Measurements from ENCODE around the gene FILIP1.

FILIP1 gene

GRCh38 chr6:75296811-75297779 lies 196.5 kb downstream of the FILIP1 start:
- TF ChIP-seq GABPA (IDR thresholded peaks at IDR 0.05; ENCODE audit: low read depth), result no peak
- TF ChIP-seq POLR2AphosphoS5 (IDR thresholded peaks at IDR 0.05; ENCODE audit: low read depth), result no peak
- TF ChIP-seq CTCF (IDR thresholded peaks at IDR 0.05; ENCODE audit: insufficient read depth, low read length), result peak; percentile 48
- TF ChIP-seq SPI1 (IDR thresholded peaks at IDR 0.05; ENCODE audit: borderline replicate concordance, low read depth), result no peak
- no peak for TF ChIP-seq REST (IDR thresholded peaks at IDR 0.05; ENCODE audit: insufficient replicate concordance, low read depth)
- Histone ChIP-seq H3K27ac (replicated peaks) (no peak overlapping the region), H3K4me3 (replicated peaks; ENCODE audit: insufficient read depth, low read length) (no peak overlapping the region), H3K27me3 (ENCODE audit: insufficient read depth, poor library complexity, severe bottlenecking) (no peaks in the 10 kb centered on the region)
- DNase-seq (ENCODE audit: low read depth in 1 of 2, low spot score in 1 of 2), result peak in 1 of 2 experiments; percentile 29

- no peak overlapping the region for H3K27ac ChIP-seq (replicated peaks)
These were observed 201.0 kb downstream of the FILIP1 start for GRCh38 chr6:75292555-75292954.

More at GRCh38 chr6:75292555-75292954, 201.0 kb downstream of the FILIP1 start:
- H3K27me3 ChIP-seq (ENCODE audit: insufficient read depth, poor library complexity, severe bottlenecking), result no peaks in the 10 kb centered on the region
- no peak overlapping the region for H3K4me3 ChIP-seq (replicated peaks; ENCODE audit: insufficient read depth, low read length)
- no peak for TF ChIP-seq CTCF (IDR thresholded peaks at IDR 0.05; ENCODE audit: insufficient read depth, low read length)
- TF ChIP-seq REST (IDR thresholded peaks at IDR 0.05; ENCODE audit: insufficient replicate concordance, low read depth), result no peak
- TF ChIP-seq POLR2AphosphoS5 (IDR thresholded peaks at IDR 0.05; ENCODE audit: low read depth), result no peak
- TF ChIP-seq SPI1 (IDR thresholded peaks at IDR 0.05; ENCODE audit: borderline replicate concordance, low read depth), result no peak
- TF ChIP-seq GABPA (IDR thresholded peaks at IDR 0.05; ENCODE audit: low read depth), result no peak
- DNase-seq (ENCODE audit: low read depth in 1 of 2, low spot score in 1 of 2), result no peak

Measured in HL-60 (cell line).